Transverse colon (tissue), 4 donors: Measurements from ENCODE around the gene NLRC4. TPM values are rescaled to one million over a fixed set of nuclear protein-coding genes. Genes with fewer than 3 reads are reported as not detected.
A peak's percentile ranks its signal among the peaks of the same experiment; 100 is the strongest.

Source experiments
- DNase-seq: peaks from one replicate; pipeline ENCODE4 v3.0.0-alpha.2; 2019
- H3K27ac ChIP-seq, 4 donors: fragments of 200-600 bp; sonication (generic); 2 replicates each; pipeline ENCODE4 v1.5.1; 2016 to 2018; ENCODE audit warnings: inconsistent platforms in 4 of 4
- H3K27me3 ChIP-seq: fragments of 200-600 bp; sonication (generic); 2 replicates; pipeline ENCODE4 v1.5.1; 2017; ENCODE audit warnings: inconsistent platforms
- H3K36me3 ChIP-seq, 4 donors: fragments of 200-600 bp; sonication (generic); 2 replicates each; pipeline ENCODE4 v1.5.1; 2017 to 2019; ENCODE audit warnings: inconsistent platforms in 4 of 4
- H3K4me1 ChIP-seq, 4 donors: fragments of 200-600 bp; sonication (generic); 2 replicates each; pipeline ENCODE4 v1.5.1; 2017 to 2020; ENCODE audit warnings: inconsistent platforms in 4 of 4
- H3K4me3 ChIP-seq, 4 donors: fragments of 200-600 bp; sonication (generic); 1 replicate in 1 of 4; 2 replicates in 3 of 4; pipeline versions ENCODE4 v1.5.1 to v1.6.1; 2017 to 2019; ENCODE audit warnings: inconsistent platforms in 4 of 4
- H3K9me3 ChIP-seq, 2 donors: fragments of 200-600 bp; sonication (generic); 2 replicates each; pipeline ENCODE4 v1.5.1; 2017 to 2019; ENCODE audit warnings: inconsistent platforms in 2 of 2
- CTCF ChIP-seq, 5 experiments: fragments of 200-600 bp in 3 of 5; fragments of 450-650 bp in 2 of 5; sonication (generic) in 3 of 5; IDR thresholded peaks; 1 replicate in 2 of 5; 2 replicates in 3 of 5; pipeline ENCODE4 v1.5.1; 2016 to 2017; ENCODE audit warnings: antibody characterized with exemption in 5 of 5, inconsistent platforms in 3 of 5, mild to moderate bottlenecking in 2 of 5, moderate library complexity in 1 of 5
- EP300 ChIP-seq: sonication (generic); formaldehyde crosslinking; IDR thresholded peaks from one replicate; pipeline ENCODE4 v1.6.1; 2017; ENCODE audit warnings: antibody characterized with exemption, low read depth
- POLR2A ChIP-seq: fragments of 450-650 bp; IDR thresholded peaks from one replicate; pipeline ENCODE4 v1.6.1; 2016; ENCODE audit warnings: antibody characterized with exemption, mild to moderate bottlenecking, moderate library complexity
- POLR2AphosphoS5 ChIP-seq, 3 donors: sonication (generic); formaldehyde crosslinking; IDR thresholded peaks; one replicate each; pipeline ENCODE4 v1.6.1; 2016; ENCODE audit warnings: antibody characterized with exemption in 3 of 3
- WGBS, 2 donors: methylation state at CpG; one replicate each; pipeline ENCODE4 v1.1.5; 2018; ENCODE audit warnings: low coverage in 1 of 2; 5-methylcytosine and 5-hydroxymethylcytosine counted together
- in situ Hi-C, 4 donors: fragments of 200-750 bp; cut with MboI; loops; one replicate each; pipeline versions ENCODE4 v1.15.0 to v1.15.1; 2017; ENCODE audit warnings: low sequenced_read_pairs in 3 of 4, low pct_ligation_motif_present in 1 of 4, low pct_unique_long_range_greater_than_20kb in 1 of 4
- intact Hi-C: fragments of 100-400 bp; cut with DNase I; formaldehyde crosslinking; loops from one replicate; pipeline ENCODE4 v1.15.1; 2023; ENCODE audit warnings: low total_unique reads
- total RNA-seq, 4 donors: library from RNA; depleted of rRNA; stranded (reverse); fragments of >200 nt; gene quantifications; one replicate each; pipeline ENCODE4 v1.1.0, GENCODE V29; 2016

Gene NLRC4
- total RNA-seq, 4 donors from 2014 or later, result 0.20 to 1.4 (median 0.39) TPM

GRCh38 chr2:32291746-32292145 is 27.1 kb upstream of the NLRC4 start:
- no peaks in the 10 kb centered on the region for H3K9me3 ChIP-seq
- intact Hi-C loops, result no loop called here
- 51 to 63% methylated on average over 2 of the region's 2 CpGs for WGBS, 2 donors
- in situ Hi-C loops, result no loop called here
- peaks cover 6 to 32% (median 20%) of the 10 kb centered on the region in 4 donors for H3K4me1 ChIP-seq
- H3K36me3 ChIP-seq, result peaks cover 0 to 21% (median 10%) of the 10 kb centered on the region in 4 donors
- DNase-seq, result no peak
- H3K27me3 ChIP-seq, result no peaks in the 10 kb centered on the region
- TF ChIP-seq EP300 (no peak), POLR2A (no peak), CTCF (IDR thresholded peaks at IDR 0.05) (no peak), POLR2AphosphoS5 (IDR thresholded peaks at IDR 0.05) (no peak)
- no peak overlapping the region for H3K27ac ChIP-seq
- no peak overlapping the region for H3K4me3 ChIP-seq

GRCh38 chr2:32290000-32290339 is 25.3 kb upstream of the NLRC4 start:
- no peak for TF ChIP-seq POLR2AphosphoS5 (IDR thresholded peaks at IDR 0.05)
- no peak for TF ChIP-seq POLR2A
- no peak for TF ChIP-seq EP300
- TF ChIP-seq CTCF (IDR thresholded peaks at IDR 0.05), result no peak
- 83% methylated on average over 2 of the region's 2 CpGs for WGBS, 2 donors
- peaks cover 0 to 13% (median 4%) of the 10 kb centered on the region in 4 donors for H3K36me3 ChIP-seq
- no peak for DNase-seq
- in situ Hi-C loops (no loop called here), intact Hi-C loops (no loop called here)
- peak overlapping the region in 1 of 4 donors; percentile 75 for H3K27ac ChIP-seq
- H3K9me3 ChIP-seq, result no peaks in the 10 kb centered on the region
- no peaks in the 10 kb centered on the region for H3K27me3 ChIP-seq
- peaks cover 6 to 36% (median 20%) of the 10 kb centered on the region in 4 donors for H3K4me1 ChIP-seq
- H3K4me3 ChIP-seq, result no peak overlapping the region

GRCh38 chr2:32289165-32289999 is 24.7 kb upstream of the NLRC4 start:
- DNase-seq, result no peak
- in situ Hi-C loops, result no loop called here
- Histone ChIP-seq H3K36me3 (peaks cover 0 to 12% (median 6%) of the 10 kb centered on the region in 4 donors), H3K4me3 (no peak overlapping the region), H3K27ac (peak overlapping the region; percentile 59 to 78 (median 74)), H3K4me1 (peaks cover 6 to 42% (median 20%) of the 10 kb centered on the region in 4 donors), H3K9me3 (no peaks in the 10 kb centered on the region), H3K27me3 (no peaks in the 10 kb centered on the region)
- intact Hi-C loops, result no loop called here
- WGBS, 2 donors, result 39 to 42% methylated on average over 4 of the region's 4 CpGs
- TF ChIP-seq POLR2AphosphoS5 (IDR thresholded peaks at IDR 0.05) (peak in 1 of 3 donors; percentile 44), POLR2A (no peak)

- in situ Hi-C loops, result no loop called here
- no peak for DNase-seq
- 86 to 100% methylated on average over 1 to 2 of the region's 2 CpGs for whole genome bisulfite sequencing, 2 donors
Measured at GRCh38 chr2:32284321-32284720, 19.6 kb upstream of the NLRC4 start.

More at GRCh38 chr2:32284321-32284720, 19.6 kb upstream of the NLRC4 start:
- Histone ChIP-seq H3K9me3 (no peaks in the 10 kb centered on the region), H3K27me3 (no peaks in the 10 kb centered on the region), H3K36me3 (peaks cover 0 to 15% (median 3%) of the 10 kb centered on the region in 4 donors), H3K4me1 (peaks cover 6 to 62% (median 20%) of the 10 kb centered on the region in 4 donors), H3K27ac (no peak overlapping the region), H3K4me3 (no peak overlapping the region)
- TF ChIP-seq POLR2A (no peak), EP300 (no peak), CTCF (IDR thresholded peaks at IDR 0.05) (no peak), POLR2AphosphoS5 (IDR thresholded peaks at IDR 0.05) (no peak)
- intact Hi-C loops, result no loop called here
